Upper lobe of right lung (tissue), 1 donor: ENCODE data around the gene HMGCS2. TPM values are rescaled to one million over a fixed set of nuclear protein-coding genes. Genes with fewer than 3 reads are reported as not detected.

Experiments
- ATAC-seq: fragments of 200-7000 bp; cut with Tn5 transposase; one replicate; pipeline ENCODE4 v1.9.1; 2020; ENCODE audit warnings: mild to moderate bottlenecking, moderate library complexity
- DNase-seq: peaks from one replicate; pipeline ENCODE4 v3.0.0-alpha.2; 2020
- H3K27ac ChIP-seq: fragments of 200-600 bp; one replicate; pipeline ENCODE4 v1.8.0; 2022
- H3K27me3 ChIP-seq: fragments of 200-600 bp; one replicate; pipeline ENCODE4 v1.8.0; 2022; ENCODE audit warnings: mild to moderate bottlenecking
- H3K36me3 ChIP-seq: fragments of 200-600 bp; one replicate; pipeline ENCODE4 v1.8.0; 2022
- H3K4me1 ChIP-seq: fragments of 200-600 bp; one replicate; pipeline ENCODE4 v1.8.0; 2022
- H3K4me3 ChIP-seq: fragments of 200-600 bp; one replicate; pipeline ENCODE4 v1.8.0; 2022; ENCODE audit warnings: mild to moderate bottlenecking
- H3K9me3 ChIP-seq: fragments of 200-600 bp; one replicate; pipeline ENCODE4 v1.8.0; 2022
- CTCF ChIP-seq: fragments of 200-600 bp; IDR thresholded peaks from one replicate; pipeline ENCODE4 v1.8.0; 2022; ENCODE audit warnings: antibody characterized with exemption
- intact Hi-C: fragments of 100-400 bp; cut with DNase I; formaldehyde crosslinking; loops from one replicate; pipeline ENCODE4 v1.11.0; 2022
- total RNA-seq: library from RNA; stranded (reverse); fragmentation: NEBNext Ultra II Directional; extraction: Animal tissue kit (Norgen Biotek cat#: 25700); gene quantifications from one replicate; pipeline ENCODE4 v1.2.1, GENCODE V29; 2021
- donor health status: DM: no; HTN: yes; CAD: no; lungs with severe emphysema.

The HMGCS2 gene
- total RNA-seq, 1 donor from 2014 or later = not detected

- peak; percentile 5 for ATAC-seq
- intact Hi-C loops = no loop called here
- no peak for DNase-seq
- H3K4me3 ChIP-seq = no peak overlapping the region
- TF ChIP-seq CTCF = no peak
- no peaks in the 10 kb centered on the region for H3K36me3 ChIP-seq
- H3K27ac ChIP-seq = no peak overlapping the region
- peaks cover 14% of the 10 kb centered on the region for H3K4me1 ChIP-seq
- H3K27me3 ChIP-seq = no peaks in the 10 kb centered on the region
- H3K9me3 ChIP-seq = no peaks in the 10 kb centered on the region
Observed at GRCh38 chr1:119782631-119783325, 14.1 kb upstream of the HMGCS2 start.

GRCh38 chr1:119781434-119782210 lies 12.9 kb upstream of the HMGCS2 start:
- no peak for DNase-seq
- H3K36me3 ChIP-seq = no peaks in the 10 kb centered on the region
- ATAC-seq = no peak
- H3K4me3 ChIP-seq = no peak overlapping the region
- intact Hi-C loops = no loop called here
- H3K9me3 ChIP-seq = no peaks in the 10 kb centered on the region
- no peaks in the 10 kb centered on the region for H3K27me3 ChIP-seq
- peaks cover 14% of the 10 kb centered on the region for H3K4me1 ChIP-seq
- TF ChIP-seq CTCF = no peak
- no peak overlapping the region for H3K27ac ChIP-seq

GRCh38 chr1:119779869-119780356 lies 11.2 kb upstream of the HMGCS2 start:
- Histone ChIP-seq H3K4me1 (peaks cover 14% of the 10 kb centered on the region), H3K9me3 (no peaks in the 10 kb centered on the region), H3K36me3 (no peaks in the 10 kb centered on the region), H3K27ac (no peak overlapping the region), H3K4me3 (no peak overlapping the region), H3K27me3 (no peaks in the 10 kb centered on the region)
- DNase-seq (peak; percentile 63), ATAC-seq (peak; percentile 91)
- intact Hi-C loops = no loop called here
- TF ChIP-seq CTCF = no peak

- intact Hi-C loops = no loop called here
- DNase-seq = no peak
- H3K27me3 ChIP-seq = no peaks in the 10 kb centered on the region
- no peak for ATAC-seq
- H3K9me3 ChIP-seq = no peaks in the 10 kb centered on the region
- TF ChIP-seq CTCF = no peak
- H3K27ac ChIP-seq = no peak overlapping the region
- H3K4me3 ChIP-seq = no peak overlapping the region
- H3K36me3 ChIP-seq = no peaks in the 10 kb centered on the region
- peaks cover 11% of the 10 kb centered on the region for H3K4me1 ChIP-seq
Observed at GRCh38 chr1:119778886-119779560, 10.3 kb upstream of the HMGCS2 start.

GRCh38 chr1:119778359-119778758 lies 9.7 kb upstream of the HMGCS2 start:
- intact Hi-C loops = no loop called here
- DNase-seq (no peak), ATAC-seq (no peak)
- H3K4me1 ChIP-seq = peaks cover 10% of the 10 kb centered on the region
- no peaks in the 10 kb centered on the region for H3K9me3 ChIP-seq
- no peak overlapping the region for H3K27ac ChIP-seq
- H3K27me3 ChIP-seq = no peaks in the 10 kb centered on the region
- no peak overlapping the region for H3K4me3 ChIP-seq
- H3K36me3 ChIP-seq = no peaks in the 10 kb centered on the region
- TF ChIP-seq CTCF = no peak
